ENCODE data around the gene MOBP.

Gene MOBP

DNA sequence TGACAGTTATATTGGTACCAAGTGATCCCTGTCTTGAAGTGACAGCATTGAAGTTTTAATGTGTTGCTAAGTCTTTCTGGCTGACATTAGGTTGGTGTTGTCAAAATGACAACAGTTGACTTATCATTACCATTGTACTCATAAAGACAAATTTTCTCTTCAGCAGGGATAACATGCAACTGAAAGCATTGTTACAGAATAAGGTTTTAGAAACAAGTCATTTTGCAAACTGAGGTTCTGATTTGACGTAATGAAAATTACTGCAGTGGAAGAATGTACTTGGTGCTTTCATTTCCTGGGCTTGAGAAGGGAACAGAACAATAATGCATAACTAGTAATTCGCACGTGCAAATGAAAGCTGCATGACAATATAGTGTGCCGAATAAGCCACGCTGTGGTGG lies 75.1 kb downstream of the MOBP start:
- H3K4me3 ChIP-seq (ENCODE audit: low read depth, low read length), result no peak overlapping the region

GRCh38 chr3:39548282-39548681 lies 80.8 kb downstream of the MOBP start:
- Histone ChIP-seq H3K27me3 (no peaks in the 10 kb centered on the region), H3K9me3 (no peaks in the 10 kb centered on the region)

More for the DNA sequence above, 75.1 kb downstream of the MOBP start:
- no peaks in the 10 kb centered on the region for H3K36me3 ChIP-seq
- no peak for DNase-seq
- H3K4me1 ChIP-seq, result no peaks in the 10 kb centered on the region
- no peaks in the 10 kb centered on the region for H3K9me3 ChIP-seq
- H3K27me3 ChIP-seq, result no peaks in the 10 kb centered on the region
- TF ChIP-seq, protein P1, sequence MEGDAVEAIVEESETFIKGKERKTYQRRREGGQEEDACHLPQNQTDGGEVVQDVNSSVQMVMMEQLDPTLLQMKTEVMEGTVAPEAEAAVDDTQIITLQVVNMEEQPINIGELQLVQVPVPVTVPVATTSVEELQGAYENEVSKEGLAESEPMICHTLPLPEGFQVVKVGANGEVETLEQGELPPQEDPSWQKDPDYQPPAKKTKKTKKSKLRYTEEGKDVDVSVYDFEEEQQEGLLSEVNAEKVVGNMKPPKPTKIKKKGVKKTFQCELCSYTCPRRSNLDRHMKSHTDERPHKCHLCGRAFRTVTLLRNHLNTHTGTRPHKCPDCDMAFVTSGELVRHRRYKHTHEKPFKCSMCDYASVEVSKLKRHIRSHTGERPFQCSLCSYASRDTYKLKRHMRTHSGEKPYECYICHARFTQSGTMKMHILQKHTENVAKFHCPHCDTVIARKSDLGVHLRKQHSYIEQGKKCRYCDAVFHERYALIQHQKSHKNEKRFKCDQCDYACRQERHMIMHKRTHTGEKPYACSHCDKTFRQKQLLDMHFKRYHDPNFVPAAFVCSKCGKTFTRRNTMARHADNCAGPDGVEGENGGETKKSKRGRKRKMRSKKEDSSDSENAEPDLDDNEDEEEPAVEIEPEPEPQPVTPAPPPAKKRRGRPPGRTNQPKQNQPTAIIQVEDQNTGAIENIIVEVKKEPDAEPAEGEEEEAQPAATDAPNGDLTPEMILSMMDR (IDR thresholded peaks at IDR 0.05; ENCODE audit: low read depth, low read length), result no peak

GRCh38 chr3:39550354-39551051 lies 83.0 kb downstream of the MOBP start:
- Histone ChIP-seq H3K4me1 (no peaks in the 10 kb centered on the region), H3K27me3 (no peaks in the 10 kb centered on the region), H3K36me3 (no peaks in the 10 kb centered on the region), H3K4me3 (ENCODE audit: low read depth, low read length) (no peak overlapping the region), H3K9me3 (no peaks in the 10 kb centered on the region)
- TF ChIP-seq, protein P1 (IDR thresholded peaks at IDR 0.05; ENCODE audit: low read depth, low read length), result no peak
- no peak for DNase-seq

More at GRCh38 chr3:39548282-39548681, 80.8 kb downstream of the MOBP start:
- Histone ChIP-seq H3K4me3 (ENCODE audit: low read depth, low read length) (no peak overlapping the region), H3K4me1 (no peaks in the 10 kb centered on the region), H3K36me3 (no peaks in the 10 kb centered on the region)
- no peak for DNase-seq
- TF ChIP-seq, protein P1 (IDR thresholded peaks at IDR 0.05; ENCODE audit: low read depth, low read length), result no peak

All from BE2C (cell line).